Measurements from ENCODE around the gene NPAS2.

DNA sequence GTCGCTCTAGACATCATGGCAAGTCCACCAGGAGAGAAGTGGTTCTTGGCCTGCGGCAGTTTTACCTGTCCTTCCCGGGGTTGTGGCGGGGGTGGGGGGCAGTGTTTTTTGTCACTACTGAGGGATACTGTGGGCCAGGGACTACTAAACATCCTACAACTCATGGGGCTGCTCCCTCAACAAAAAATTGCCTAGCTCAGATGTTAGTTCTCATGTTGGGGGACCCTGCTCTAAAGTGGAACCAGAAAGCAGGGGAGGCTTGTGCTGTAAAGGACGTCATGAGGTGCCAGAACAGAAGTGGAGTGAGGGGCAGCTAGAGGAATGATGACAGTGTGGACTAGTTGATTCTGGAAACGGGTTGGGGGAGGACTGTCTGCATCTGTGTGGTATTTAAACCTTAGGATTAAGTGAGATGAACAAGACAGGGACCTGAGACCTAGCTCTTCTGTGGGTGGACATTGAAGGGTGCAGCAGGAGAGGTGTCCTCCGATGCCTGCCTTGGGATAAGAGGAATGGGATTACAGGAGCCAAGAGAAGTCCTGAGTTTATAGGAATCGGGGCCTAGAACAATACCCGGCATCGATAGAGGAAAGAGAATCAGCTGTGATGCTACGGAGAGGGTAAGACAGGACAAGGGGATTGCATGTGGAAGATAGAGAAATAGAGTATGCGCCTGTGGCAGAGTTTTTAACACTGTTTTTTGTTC lies 184.8 kb downstream of the NPAS2 start:
- no peak for TF ChIP-seq CTBP1 (IDR thresholded peaks at IDR 0.05; ENCODE audit: borderline replicate concordance)
- TF ChIP-seq NFRKB (IDR thresholded peaks at IDR 0.05): no peak
- no peak for TF ChIP-seq HDGF (IDR thresholded peaks at IDR 0.05; ENCODE audit: borderline replicate concordance)
- TF ChIP-seq BHLHE40 (IDR thresholded peaks at IDR 0.05; ENCODE audit: borderline replicate concordance): no peak
- TF ChIP-seq SUZ12 (IDR thresholded peaks at IDR 0.05): no peak
- TF ChIP-seq ELF4 (IDR thresholded peaks at IDR 0.05): no peak
- TF ChIP-seq FOXM1 (IDR thresholded peaks at IDR 0.05; ENCODE audit: borderline replicate concordance): no peak
- no peak for TF ChIP-seq TARDBP (IDR thresholded peaks at IDR 0.05)
- no peak for TF ChIP-seq L3MBTL2 (conservative IDR thresholded peaks at IDR 0.05)

Data from HEK293T (cell line).